ENCODE measurements around the gene RAI2.

The RAI2 gene

GRCh38 chrX:17767734-17768133 is 93.4 kb downstream of the RAI2 start:
- DNase-seq (ENCODE audit: extremely low read depth, low read depth): no peak
- H3K4me3 ChIP-seq (replicated peaks; ENCODE audit: low read depth, low read length): no peak overlapping the region
- no peak for TF ChIP-seq CTCF (IDR thresholded peaks at IDR 0.05; ENCODE audit: low read depth, low read length, missing control alignments)

- DNase-seq (ENCODE audit: extremely low read depth, low read depth): no peak
- no peak for TF ChIP-seq CTCF (IDR thresholded peaks at IDR 0.05; ENCODE audit: low read depth, low read length, missing control alignments)
- H3K4me3 ChIP-seq (replicated peaks; ENCODE audit: low read depth, low read length): no peak overlapping the region
Measured at GRCh38 chrX:17759990-17760389, 101.1 kb downstream of the RAI2 start.

- no peak for DNase-seq (ENCODE audit: extremely low read depth, low read depth)
- no peak for TF ChIP-seq CTCF (IDR thresholded peaks at IDR 0.05; ENCODE audit: low read depth, low read length, missing control alignments)
- H3K4me3 ChIP-seq (replicated peaks; ENCODE audit: low read depth, low read length): no peak overlapping the region
Measured at GRCh38 chrX:17758382-17758781, 102.7 kb downstream of the RAI2 start.

- TF ChIP-seq CTCF (IDR thresholded peaks at IDR 0.05; ENCODE audit: low read depth, low read length, missing control alignments): no peak
- no peak for DNase-seq (ENCODE audit: extremely low read depth, low read depth)
- no peak overlapping the region for H3K4me3 ChIP-seq (replicated peaks; ENCODE audit: low read depth, low read length)
Measured at GRCh38 chrX:17750436-17750835, 110.7 kb downstream of the RAI2 start.

Data from HFF-Myc (cell line).